ENCODE measurements around the gene KCNC1. TPM values are rescaled to one million over a fixed set of nuclear protein-coding genes. Genes with fewer than 3 reads are reported as not detected.

Gene KCNC1
- total and polyA plus RNA-seq, 2 donors (not counting 1 experiment from before 2014, with no cell fraction given), result under 0.01 TPM; not detected in 1

DNA sequence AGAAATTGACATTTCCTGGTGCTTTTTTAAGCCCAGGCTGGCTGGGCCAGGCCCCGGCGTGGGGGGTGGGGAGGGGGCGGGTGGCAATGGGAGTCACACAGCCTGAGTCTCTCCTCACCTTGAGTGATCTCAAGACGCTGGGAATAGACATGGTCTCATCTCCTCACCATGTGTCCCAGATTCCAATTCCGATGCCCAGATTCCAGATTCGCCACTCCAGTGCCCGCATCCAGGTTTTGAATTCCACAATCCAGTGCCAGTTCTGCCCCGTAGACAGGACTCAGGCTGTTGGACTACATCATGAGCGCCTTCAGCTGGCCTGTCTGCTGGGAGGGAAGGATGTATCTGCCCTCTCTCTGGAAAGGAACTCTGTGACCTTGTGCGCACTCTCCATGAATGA lies 19.1 kb downstream of the KCNC1 start:
- no peak overlapping the region for H3K9ac ChIP-seq (ENCODE audit: insufficient read depth, low read length)
- peaks cover 6% of the 10 kb centered on the region for H3K27me3 ChIP-seq (ENCODE audit: control insufficient read depth, insufficient read depth, low read length)

DNA sequence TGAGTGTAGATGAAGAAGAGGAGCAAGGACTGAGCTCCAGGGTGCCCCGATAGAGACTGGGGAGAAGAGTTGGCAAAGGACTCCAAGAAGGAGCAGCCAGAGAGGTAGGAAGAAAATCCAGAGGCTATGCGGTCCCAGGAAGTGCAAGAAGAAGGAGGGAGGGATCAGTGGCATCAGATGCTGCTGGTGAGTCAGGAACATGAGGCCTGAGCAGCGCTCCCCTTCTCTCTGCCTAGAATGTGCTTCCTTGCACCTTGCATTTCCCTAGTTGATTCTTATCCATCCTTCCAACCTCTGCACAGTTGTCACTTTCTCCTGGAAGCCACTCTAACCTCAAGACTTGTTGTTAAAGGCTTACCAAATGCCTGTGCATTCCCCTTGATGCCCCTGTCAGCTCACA lies 21.3 kb downstream of the KCNC1 start:
- H3K9me3 ChIP-seq (ENCODE audit: control insufficient read depth, insufficient read depth, low read depth, low read length), result no peaks in the 10 kb centered on the region
- H3K4me3 ChIP-seq (replicated peaks in 1 of 4; ENCODE audit: control extremely low read depth in 1 of 4, insufficient read depth in 1 of 4, low read depth in 3 of 4, low read length in 4 of 4), result no peak overlapping the region
- H3K4me2 ChIP-seq (ENCODE audit: extremely low read depth, insufficient read depth, low read length), result no peak overlapping the region
- no peaks in the 10 kb centered on the region for H3K4me1 ChIP-seq (ENCODE audit: control insufficient read depth, extremely low read depth, insufficient read depth, low read length)
- DNase-seq (ENCODE audit: low read depth in 2 of 2), result no peak
- H4K20me1 ChIP-seq (ENCODE audit: control insufficient read depth, extremely low read depth, insufficient read depth, low read length), result no peaks in the 10 kb centered on the region
- H3K79me2 ChIP-seq (ENCODE audit: control insufficient read depth, insufficient read depth, low read length), result no peaks in the 10 kb centered on the region
- TF ChIP-seq, protein P1, sequence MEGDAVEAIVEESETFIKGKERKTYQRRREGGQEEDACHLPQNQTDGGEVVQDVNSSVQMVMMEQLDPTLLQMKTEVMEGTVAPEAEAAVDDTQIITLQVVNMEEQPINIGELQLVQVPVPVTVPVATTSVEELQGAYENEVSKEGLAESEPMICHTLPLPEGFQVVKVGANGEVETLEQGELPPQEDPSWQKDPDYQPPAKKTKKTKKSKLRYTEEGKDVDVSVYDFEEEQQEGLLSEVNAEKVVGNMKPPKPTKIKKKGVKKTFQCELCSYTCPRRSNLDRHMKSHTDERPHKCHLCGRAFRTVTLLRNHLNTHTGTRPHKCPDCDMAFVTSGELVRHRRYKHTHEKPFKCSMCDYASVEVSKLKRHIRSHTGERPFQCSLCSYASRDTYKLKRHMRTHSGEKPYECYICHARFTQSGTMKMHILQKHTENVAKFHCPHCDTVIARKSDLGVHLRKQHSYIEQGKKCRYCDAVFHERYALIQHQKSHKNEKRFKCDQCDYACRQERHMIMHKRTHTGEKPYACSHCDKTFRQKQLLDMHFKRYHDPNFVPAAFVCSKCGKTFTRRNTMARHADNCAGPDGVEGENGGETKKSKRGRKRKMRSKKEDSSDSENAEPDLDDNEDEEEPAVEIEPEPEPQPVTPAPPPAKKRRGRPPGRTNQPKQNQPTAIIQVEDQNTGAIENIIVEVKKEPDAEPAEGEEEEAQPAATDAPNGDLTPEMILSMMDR (conservative IDR thresholded peaks at IDR 0.05 in 1 of 2, IDR thresholded peaks at IDR 0.05 in 1 of 2; ENCODE audit: low read depth in 1 of 2, low read length in 2 of 2), result no peak
- TF ChIP-seq EZH2 (IDR thresholded peaks at IDR 0.05; ENCODE audit: low read length, missing control alignments), result no peak
- peaks cover 6% of the 10 kb centered on the region for H3K27me3 ChIP-seq (ENCODE audit: control insufficient read depth, insufficient read depth, low read length)
- no peak overlapping the region for H3K9ac ChIP-seq (ENCODE audit: insufficient read depth, low read length)
- H3K27ac ChIP-seq (ENCODE audit: insufficient read depth, low read length), result no peak overlapping the region
- no peak overlapping the region for H2AFZ ChIP-seq (ENCODE audit: low read length)
- H3K36me3 ChIP-seq (ENCODE audit: control insufficient read depth, insufficient read depth, low read length), result no peaks in the 10 kb centered on the region

More for the DNA sequence above, 19.1 kb downstream of the KCNC1 start:
- no peak overlapping the region for H3K4me2 ChIP-seq (ENCODE audit: extremely low read depth, insufficient read depth, low read length)
- no peaks in the 10 kb centered on the region for H3K79me2 ChIP-seq (ENCODE audit: control insufficient read depth, insufficient read depth, low read length)
- H3K9me3 ChIP-seq (ENCODE audit: control insufficient read depth, insufficient read depth, low read depth, low read length), result no peaks in the 10 kb centered on the region
- no peaks in the 10 kb centered on the region for H4K20me1 ChIP-seq (ENCODE audit: control insufficient read depth, extremely low read depth, insufficient read depth, low read length)
- no peak for TF ChIP-seq EZH2 (IDR thresholded peaks at IDR 0.05; ENCODE audit: low read length, missing control alignments)
- TF ChIP-seq, protein P1 (conservative IDR thresholded peaks at IDR 0.05 in 1 of 2, IDR thresholded peaks at IDR 0.05 in 1 of 2; ENCODE audit: low read depth in 1 of 2, low read length in 2 of 2), result no peak
- no peak overlapping the region for H3K27ac ChIP-seq (ENCODE audit: insufficient read depth, low read length)
- H3K4me3 ChIP-seq (replicated peaks in 1 of 4; ENCODE audit: control extremely low read depth in 1 of 4, insufficient read depth in 1 of 4, low read depth in 3 of 4, low read length in 4 of 4), result no peak overlapping the region
- DNase-seq (ENCODE audit: low read depth in 2 of 2), result no peak
- H3K4me1 ChIP-seq (ENCODE audit: control insufficient read depth, extremely low read depth, insufficient read depth, low read length), result no peaks in the 10 kb centered on the region
- H2AFZ ChIP-seq (ENCODE audit: low read length), result no peak overlapping the region
- H3K36me3 ChIP-seq (ENCODE audit: control insufficient read depth, insufficient read depth, low read length), result no peaks in the 10 kb centered on the region

DNA sequence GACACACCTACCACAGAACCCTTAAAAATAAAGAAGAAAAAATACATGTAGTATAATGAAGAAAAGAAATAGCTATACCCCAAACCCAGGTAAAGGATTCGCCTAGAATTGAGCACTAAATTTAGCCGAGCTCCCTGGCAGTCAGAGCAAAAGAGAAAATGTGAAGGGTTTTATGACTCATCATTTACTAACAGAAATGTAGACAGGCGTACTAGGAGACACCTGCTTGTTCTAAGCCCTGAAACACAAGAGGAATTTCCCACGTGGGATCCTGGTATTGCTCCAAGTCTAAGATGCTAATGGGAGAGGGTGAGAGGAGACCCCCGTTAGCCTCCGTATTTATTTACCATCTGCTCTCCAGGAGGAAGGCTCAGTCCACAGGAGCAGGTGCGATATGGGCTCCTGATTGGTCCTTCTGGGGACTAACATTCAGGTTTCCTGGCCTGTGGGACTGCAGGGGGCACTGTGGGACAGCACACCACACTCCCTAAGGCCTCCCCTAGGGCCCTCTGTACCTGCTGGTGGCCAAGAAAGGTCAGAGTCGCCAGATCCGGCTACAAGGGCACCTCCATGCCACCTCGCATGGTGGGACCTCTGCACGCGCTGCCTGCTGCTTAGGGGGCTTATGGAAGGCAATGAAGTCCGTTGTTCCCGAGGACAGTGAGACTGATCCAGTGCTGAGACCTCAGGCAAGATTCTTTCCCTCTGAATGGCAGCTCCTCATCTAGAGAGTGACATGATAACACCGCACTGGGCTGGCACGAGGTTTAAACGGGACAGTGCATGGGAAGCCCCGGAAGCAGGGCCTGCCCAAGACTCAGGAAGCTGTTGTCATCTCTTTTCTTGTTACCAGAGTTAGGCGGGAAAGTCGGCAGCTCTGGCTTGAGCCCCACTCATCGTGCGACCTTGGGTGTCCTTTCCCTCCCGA lies 25.8 kb downstream of the KCNC1 start:
- no peaks in the 10 kb centered on the region for H4K20me1 ChIP-seq (ENCODE audit: control insufficient read depth, extremely low read depth, insufficient read depth, low read length)
- H3K4me2 ChIP-seq (ENCODE audit: extremely low read depth, insufficient read depth, low read length), result no peak overlapping the region
- no peak overlapping the region for H3K27ac ChIP-seq (ENCODE audit: insufficient read depth, low read length)
- peak; percentile 22 to 42 for DNase-seq (ENCODE audit: low read depth in 2 of 2)
- H3K4me1 ChIP-seq (ENCODE audit: control insufficient read depth, extremely low read depth, insufficient read depth, low read length), result no peaks in the 10 kb centered on the region
- H2AFZ ChIP-seq (ENCODE audit: low read length), result no peak overlapping the region
- no peaks in the 10 kb centered on the region for H3K36me3 ChIP-seq (ENCODE audit: control insufficient read depth, insufficient read depth, low read length)
- H3K4me3 ChIP-seq (replicated peaks in 1 of 4; ENCODE audit: control extremely low read depth in 1 of 4, insufficient read depth in 1 of 4, low read depth in 3 of 4, low read length in 4 of 4), result no peak overlapping the region
- peaks cover 2% of the 10 kb centered on the region for H3K27me3 ChIP-seq (ENCODE audit: control insufficient read depth, insufficient read depth, low read length)
- no peaks in the 10 kb centered on the region for H3K9me3 ChIP-seq (ENCODE audit: control insufficient read depth, insufficient read depth, low read depth, low read length)
- H3K9ac ChIP-seq (ENCODE audit: insufficient read depth, low read length), result no peak overlapping the region
- H3K79me2 ChIP-seq (ENCODE audit: control insufficient read depth, insufficient read depth, low read length), result no peaks in the 10 kb centered on the region
- TF ChIP-seq, protein P1 (conservative IDR thresholded peaks at IDR 0.05 in 1 of 2, IDR thresholded peaks at IDR 0.05 in 1 of 2; ENCODE audit: low read depth in 1 of 2, low read length in 2 of 2), result peak; percentile 65 to 69
- TF ChIP-seq EZH2 (IDR thresholded peaks at IDR 0.05; ENCODE audit: low read length, missing control alignments), result no peak
